Duodenal mucosa (tissue), 2 donors: ENCODE results near the gene ERO1A.
A peak's percentile ranks its signal among the peaks of the same experiment; 100 is the strongest.
"Not testable (repeated sequence)": the region's sequence is repeated elsewhere in the genome, so short reads cannot be mapped to it uniquely, and the experiment has no call there.

Experiments
- H3K27ac ChIP-seq: one replicate; pipeline ENCODE4 v1.7.0; 2013; ENCODE audit warnings: low read depth, low read length
- H3K27me3 ChIP-seq, 2 donors: one replicate each; pipeline ENCODE4 v1.7.0; 2013; ENCODE audit warnings: low read length in 2 of 2, control low read depth in 1 of 2; ENCODE audit not compliant: insufficient read depth in 2 of 2, control insufficient read depth in 1 of 2
- H3K36me3 ChIP-seq, 2 donors: one replicate each; pipeline ENCODE4 v1.7.0; 2013; ENCODE audit warnings: low read length in 2 of 2, control low read depth in 1 of 2; ENCODE audit not compliant: insufficient read depth in 2 of 2, control insufficient read depth in 1 of 2
- H3K4me1 ChIP-seq, 2 donors: one replicate each; pipeline ENCODE4 v1.7.0; 2013; ENCODE audit warnings: low read length in 2 of 2, control low read depth in 1 of 2; ENCODE audit not compliant: insufficient read depth in 2 of 2, control insufficient read depth in 1 of 2
- H3K4me3 ChIP-seq, 2 donors: one replicate each; pipeline ENCODE4 v1.7.0; 2013; ENCODE audit warnings: low read length in 2 of 2, low read depth in 1 of 2
- H3K9ac ChIP-seq, 2 donors: one replicate each; pipeline ENCODE4 v1.7.0; 2013; ENCODE audit warnings: low read length in 2 of 2, low read depth in 1 of 2
- H3K9me3 ChIP-seq, 2 donors: one replicate each; pipeline ENCODE4 v1.7.0; 2013; ENCODE audit warnings: low read length in 2 of 2, control low read depth in 1 of 2; ENCODE audit not compliant: control insufficient read depth in 1 of 2

ERO1A gene

GRCh38 chr14:52727509-52727908, 32.2 kb upstream of the ERO1A start:
- not testable (repeated sequence) for H3K4me3 ChIP-seq, H3K4me1 ChIP-seq, H3K27me3 ChIP-seq, H3K27ac ChIP-seq, H3K9ac ChIP-seq, H3K9me3 ChIP-seq
- peaks cover 18 to 38% of the 10 kb centered on the region in 2 donors for H3K36me3 ChIP-seq

- Histone ChIP-seq H3K27me3 (no peaks in the 10 kb centered on the region), H3K9me3 (no peaks in the 10 kb centered on the region), H3K27ac (no peak overlapping the region), H3K4me1 (no peaks in the 10 kb centered on the region), H3K9ac (no peak overlapping the region), H3K4me3 (no peak overlapping the region), H3K36me3 (peaks cover 33 to 66% of the 10 kb centered on the region in 2 donors)
Observed at GRCh38 chr14:52724360-52724644, 28.9 kb upstream of the ERO1A start.

GRCh38 chr14:52723514-52724359, 28.4 kb upstream of the ERO1A start:
- no peak overlapping the region for H3K4me3 ChIP-seq
- H3K27ac ChIP-seq = no peak overlapping the region
- no peaks in the 10 kb centered on the region for H3K27me3 ChIP-seq
- H3K4me1 ChIP-seq = no peaks in the 10 kb centered on the region
- no peak overlapping the region for H3K9ac ChIP-seq
- peaks cover 38 to 70% of the 10 kb centered on the region in 2 donors for H3K36me3 ChIP-seq
- no peaks in the 10 kb centered on the region for H3K9me3 ChIP-seq

GRCh38 chr14:52716155-52716554, 20.8 kb upstream of the ERO1A start:
- no peak overlapping the region for H3K27ac ChIP-seq
- H3K4me3 ChIP-seq = no peak overlapping the region
- H3K36me3 ChIP-seq = peaks cover 26 to 84% of the 10 kb centered on the region in 2 donors
- H3K9me3 ChIP-seq = no peaks in the 10 kb centered on the region
- no peaks in the 10 kb centered on the region for H3K27me3 ChIP-seq
- H3K4me1 ChIP-seq = no peaks in the 10 kb centered on the region
- H3K9ac ChIP-seq = no peak overlapping the region

- no peak overlapping the region for H3K9ac ChIP-seq
- H3K9me3 ChIP-seq = no peaks in the 10 kb centered on the region
- peaks cover 9 to 14% of the 10 kb centered on the region in 2 donors for H3K4me1 ChIP-seq
- peaks cover 9 to 68% of the 10 kb centered on the region in 2 donors for H3K36me3 ChIP-seq
- H3K27me3 ChIP-seq = no peaks in the 10 kb centered on the region
- H3K27ac ChIP-seq = no peak overlapping the region
- no peak overlapping the region for H3K4me3 ChIP-seq
Observed at GRCh38 chr14:52711666-52712065, 16.3 kb upstream of the ERO1A start.

- H3K4me1 ChIP-seq = peaks cover 13 to 25% of the 10 kb centered on the region in 2 donors
- H3K9me3 ChIP-seq = no peaks in the 10 kb centered on the region
- H3K27ac ChIP-seq = peak within 1 kb of the TSS; percentile 82
- H3K36me3 ChIP-seq = peaks cover 4 to 24% of the 10 kb centered on the region in 2 donors
- no peaks in the 10 kb centered on the region for H3K27me3 ChIP-seq
- H3K9ac ChIP-seq = peak within 1 kb of the TSS; percentile 91 to 93
- H3K4me3 ChIP-seq = peak within 1 kb of the TSS; percentile 91 to 99
Observed at GRCh38 chr14:52706724-52707706, 11.7 kb upstream of the ERO1A start, which contains the start of gene PSMC6. Gene PSMC6 (plus strand): TSS chr14:52707200. CDS start chr14:52707220, 20 bp downstream.

GRCh38 chr14:52706286-52706685, 10.9 kb upstream of the ERO1A start:
- Histone ChIP-seq H3K27ac (peak overlapping the region; percentile 82), H3K9ac (peak overlapping the region; percentile 71 to 91)

GRCh38 chr14:52703664-52704063, 8.3 kb upstream of the ERO1A start:
- Histone ChIP-seq H3K36me3 (peaks cover 0 to under 1% of the 10 kb centered on the region in 2 donors), H3K9me3 (no peaks in the 10 kb centered on the region), H3K27ac (no peak overlapping the region), H3K9ac (no peak overlapping the region), H3K4me3 (no peak overlapping the region), H3K27me3 (no peaks in the 10 kb centered on the region), H3K4me1 (peaks cover 16 to 32% of the 10 kb centered on the region in 2 donors)

More at GRCh38 chr14:52706286-52706685, 10.9 kb upstream of the ERO1A start:
- Histone ChIP-seq H3K4me3 (peak overlapping the region; percentile 91 to 99), H3K9me3 (no peaks in the 10 kb centered on the region), H3K27me3 (no peaks in the 10 kb centered on the region), H3K36me3 (peaks cover 3 to 17% of the 10 kb centered on the region in 2 donors), H3K4me1 (peaks cover 13 to 26% of the 10 kb centered on the region in 2 donors)

- Histone ChIP-seq H3K9ac (no peak overlapping the region), H3K9me3 (no peaks in the 10 kb centered on the region), H3K27me3 (no peaks in the 10 kb centered on the region), H3K4me3 (no peak overlapping the region), H3K4me1 (peaks cover 13 to 28% of the 10 kb centered on the region in 2 donors), H3K36me3 (no peaks in the 10 kb centered on the region), H3K27ac (no peak overlapping the region)
Observed at GRCh38 chr14:52703225-52703624, 7.9 kb upstream of the ERO1A start.

GRCh38 chr14:52701223-52701622, 5.9 kb upstream of the ERO1A start:
- Histone ChIP-seq H3K36me3 (no peaks in the 10 kb centered on the region), H3K27me3 (no peaks in the 10 kb centered on the region), H3K4me3 (no peak overlapping the region), H3K9me3 (no peaks in the 10 kb centered on the region), H3K27ac (peak overlapping the region; percentile 23), H3K4me1 (peaks cover 5 to 17% of the 10 kb centered on the region in 2 donors), H3K9ac (no peak overlapping the region)
